Fibroblast of lung (primary cell): ENCODE results near the gene CLPTM1L. TPM values are rescaled to one million over a fixed set of nuclear protein-coding genes. Genes with fewer than 3 reads are reported as not detected.

ENCODE experiments used
- DNase-seq, 2 donors: peaks; one replicate each; pipeline versions ENCODE4 v3.0.0 to v3.0.0-alpha.2; 2010; ENCODE audit warnings: low read depth in 2 of 2
- H2AFZ ChIP-seq: 2 replicates; pipeline ENCODE4 v1.5.1; 2012; ENCODE audit warnings: low read length, control low read depth, inconsistent platforms
- H3K27ac ChIP-seq: 2 replicates; pipeline ENCODE4 v1.5.1; 2011; ENCODE audit warnings: low read length, control low read depth; ENCODE audit not compliant: insufficient read depth
- H3K27me3 ChIP-seq: 2 replicates; pipeline ENCODE4 v1.5.1; 2011; ENCODE audit warnings: mild to moderate bottlenecking, low read length; ENCODE audit not compliant: control insufficient read depth, insufficient read depth
- H3K36me3 ChIP-seq: 2 replicates; pipeline ENCODE4 v1.5.1; 2011; ENCODE audit warnings: low read length; ENCODE audit not compliant: control insufficient read depth, insufficient read depth
- H3K4me1 ChIP-seq: 2 replicates; pipeline ENCODE4 v1.5.1; 2011; ENCODE audit warnings: low read length; ENCODE audit not compliant: control insufficient read depth, insufficient read depth; ENCODE audit errors: extremely low read depth
- H3K4me2 ChIP-seq: 2 replicates; pipeline ENCODE4 v1.5.1; 2011; ENCODE audit warnings: low read length, control low read depth; ENCODE audit not compliant: insufficient read depth; ENCODE audit errors: extremely low read depth
- H3K4me3 ChIP-seq, 4 experiments: fragments of 200-600 bp in 1 of 4; sonication (generic) in 1 of 4; replicated peaks in 1 of 4; 2 replicates each; pipeline ENCODE4 v1.5.1; 2011 to 2016; ENCODE audit warnings: low read length in 4 of 4, low read depth in 3 of 4, mild to moderate bottlenecking in 3 of 4, control low read depth in 2 of 4, inconsistent platforms in 1 of 4, mixed read lengths in 1 of 4; ENCODE audit not compliant: insufficient read depth in 1 of 4; ENCODE audit errors: control extremely low read depth in 1 of 4
- H3K79me2 ChIP-seq: 2 replicates; pipeline ENCODE4 v1.5.1; 2012; ENCODE audit warnings: mild to moderate bottlenecking, low read length, inconsistent platforms; ENCODE audit not compliant: control insufficient read depth, insufficient read depth
- H3K9ac ChIP-seq: 2 replicates; pipeline ENCODE4 v1.5.1; 2011; ENCODE audit warnings: mild to moderate bottlenecking, low read length, control low read depth; ENCODE audit not compliant: insufficient read depth
- H3K9me3 ChIP-seq: 2 replicates; pipeline ENCODE4 v1.5.1; 2012; ENCODE audit warnings: low read depth, low read length; ENCODE audit not compliant: control insufficient read depth, insufficient read depth
- H4K20me1 ChIP-seq: 2 replicates; pipeline ENCODE4 v1.5.1; 2011; ENCODE audit warnings: low read length; ENCODE audit not compliant: control insufficient read depth, insufficient read depth; ENCODE audit errors: extremely low read depth
- CTCF ChIP-seq, 2 donors: IDR thresholded peaks in 1 of 2; conservative IDR thresholded peaks in 1 of 2; 1 replicate in 1 of 2; 2 replicates in 1 of 2; pipeline ENCODE4 v1.5.1; 2011 to 2012; ENCODE audit warnings: low read length in 2 of 2, control low read depth in 1 of 2, inconsistent platforms in 1 of 2, low read depth in 1 of 2, mild to moderate bottlenecking in 1 of 2
- EZH2 ChIP-seq: IDR thresholded peaks from 2 replicates; pipeline ENCODE4 v1.5.1; 2012; ENCODE audit warnings: low read length, control low read depth, mild to moderate bottlenecking; ENCODE audit errors: missing control alignments
- polyA plus RNA-seq, 2 donors: library from polyadenylated mRNA; depleted of rRNA in 1 of 2; stranded (reverse) in 1 of 2; unstranded in 1 of 2; fragments of >200 nt; gene quantifications; 2 replicates each; pipeline ENCODE4 v1.2.1, GENCODE V29; 2011 to 2012; ENCODE audit warnings: missing spikeins in 1 of 2
- total RNA-seq: library from RNA; depleted of rRNA; stranded (reverse); fragments of >200 nt; gene quantifications from 2 replicates; pipeline ENCODE4 v1.2.1, GENCODE V29; 2014

The CLPTM1L gene
- total and polyA plus RNA-seq, 2 donors (not counting 1 experiment from before 2014, with no cell fraction given): 89.3 to 215 TPM

- Histone ChIP-seq H3K36me3 (no peaks in the 10 kb centered on the region), H3K79me2 (no peaks in the 10 kb centered on the region), H3K27ac (no peak overlapping the region), H3K4me2 (no peak overlapping the region), H4K20me1 (no peaks in the 10 kb centered on the region), H2AFZ (no peak overlapping the region), H3K27me3 (peaks cover 3% of the 10 kb centered on the region), H3K9ac (no peak overlapping the region), H3K4me1 (no peaks in the 10 kb centered on the region), H3K4me3 (no peak overlapping the region), H3K9me3 (no peaks in the 10 kb centered on the region)
- DNase-seq: no peak
- TF ChIP-seq CTCF (conservative IDR thresholded peaks at IDR 0.05 in 1 of 2, IDR thresholded peaks at IDR 0.05 in 1 of 2; ENCODE audit: low read depth in 1 of 2, low read length in 2 of 2) (no peak), EZH2 (no peak)
Observed at GRCh38 chr5:1392801-1393565, 48.1 kb upstream of the CLPTM1L start.

GRCh38 chr5:1392261-1392660, 47.4 kb upstream of the CLPTM1L start:
- Histone ChIP-seq H4K20me1 (no peaks in the 10 kb centered on the region), H3K9me3 (no peaks in the 10 kb centered on the region), H3K36me3 (no peaks in the 10 kb centered on the region), H2AFZ (no peak overlapping the region), H3K9ac (no peak overlapping the region), H3K27me3 (peaks cover 6% of the 10 kb centered on the region), H3K4me2 (no peak overlapping the region), H3K79me2 (no peaks in the 10 kb centered on the region), H3K4me3 (no peak overlapping the region), H3K27ac (no peak overlapping the region), H3K4me1 (no peaks in the 10 kb centered on the region)
- TF ChIP-seq CTCF (conservative IDR thresholded peaks at IDR 0.05 in 1 of 2, IDR thresholded peaks at IDR 0.05 in 1 of 2; ENCODE audit: low read depth in 1 of 2, low read length in 2 of 2) (no peak), EZH2 (no peak)
- no peak for DNase-seq

- Histone ChIP-seq H3K79me2 (no peaks in the 10 kb centered on the region), H3K27ac (no peak overlapping the region), H3K36me3 (no peaks in the 10 kb centered on the region), H3K9ac (no peak overlapping the region), H3K27me3 (peaks cover 11% of the 10 kb centered on the region), H2AFZ (no peak overlapping the region), H3K4me1 (no peaks in the 10 kb centered on the region), H4K20me1 (no peaks in the 10 kb centered on the region), H3K9me3 (no peaks in the 10 kb centered on the region), H3K4me3 (no peak overlapping the region), H3K4me2 (no peak overlapping the region)
- TF ChIP-seq CTCF (conservative IDR thresholded peaks at IDR 0.05 in 1 of 2, IDR thresholded peaks at IDR 0.05 in 1 of 2; ENCODE audit: low read depth in 1 of 2, low read length in 2 of 2) (no peak), EZH2 (no peak)
- DNase-seq: no peak
Observed at GRCh38 chr5:1391691-1392090, 46.8 kb upstream of the CLPTM1L start.
